Ovary (tissue), 3 donors: Measurements from ENCODE around the gene ZCRB1.

Experiments used
- EP300 ChIP-seq: sonication (generic); formaldehyde crosslinking; IDR thresholded peaks from one replicate; pipeline ENCODE4 v1.6.1; 2017; ENCODE audit warnings: antibody characterized with exemption
- POLR2A ChIP-seq: fragments of 450-650 bp; IDR thresholded peaks from one replicate; pipeline ENCODE4 v1.6.1; 2017; ENCODE audit warnings: antibody characterized with exemption, mild to moderate bottlenecking, moderate library complexity
- TF ChIP-seq, protein P1 (sequence below), 3 donors: fragments of 450-650 bp in 2 of 3; fragments of 200-600 bp in 1 of 3; IDR thresholded peaks; one replicate each; pipeline versions ENCODE4 v1.5.1 to v1.8.0; 2016 to 2022; ENCODE audit warnings: antibody characterized with exemption in 3 of 3, mild to moderate bottlenecking in 1 of 3
- donor health status: DM: no; HTN: no; CAD: no.

DNA sequence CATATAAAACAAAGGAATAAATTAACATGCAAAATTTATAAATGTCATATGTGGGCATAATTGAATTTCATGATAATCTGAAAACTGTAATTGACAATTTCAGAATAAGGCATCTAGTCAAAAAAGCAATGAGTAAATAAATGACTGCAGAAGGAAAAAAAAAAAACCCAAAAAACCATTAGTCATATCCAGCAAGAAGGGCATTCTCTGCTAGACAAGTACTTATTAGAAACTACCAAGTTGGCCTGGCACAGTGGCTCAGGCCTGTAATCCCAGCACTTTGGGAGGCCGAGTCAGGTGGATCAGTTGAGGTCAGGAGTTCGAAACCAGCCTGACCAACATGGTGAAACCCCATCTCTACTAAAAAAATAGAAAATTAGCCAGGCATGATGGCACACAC lies 17.5 kb downstream of the ZCRB1 start:
- TF ChIP-seq POLR2A (no peak), EP300 (no peak)
- TF ChIP-seq, protein P1, sequence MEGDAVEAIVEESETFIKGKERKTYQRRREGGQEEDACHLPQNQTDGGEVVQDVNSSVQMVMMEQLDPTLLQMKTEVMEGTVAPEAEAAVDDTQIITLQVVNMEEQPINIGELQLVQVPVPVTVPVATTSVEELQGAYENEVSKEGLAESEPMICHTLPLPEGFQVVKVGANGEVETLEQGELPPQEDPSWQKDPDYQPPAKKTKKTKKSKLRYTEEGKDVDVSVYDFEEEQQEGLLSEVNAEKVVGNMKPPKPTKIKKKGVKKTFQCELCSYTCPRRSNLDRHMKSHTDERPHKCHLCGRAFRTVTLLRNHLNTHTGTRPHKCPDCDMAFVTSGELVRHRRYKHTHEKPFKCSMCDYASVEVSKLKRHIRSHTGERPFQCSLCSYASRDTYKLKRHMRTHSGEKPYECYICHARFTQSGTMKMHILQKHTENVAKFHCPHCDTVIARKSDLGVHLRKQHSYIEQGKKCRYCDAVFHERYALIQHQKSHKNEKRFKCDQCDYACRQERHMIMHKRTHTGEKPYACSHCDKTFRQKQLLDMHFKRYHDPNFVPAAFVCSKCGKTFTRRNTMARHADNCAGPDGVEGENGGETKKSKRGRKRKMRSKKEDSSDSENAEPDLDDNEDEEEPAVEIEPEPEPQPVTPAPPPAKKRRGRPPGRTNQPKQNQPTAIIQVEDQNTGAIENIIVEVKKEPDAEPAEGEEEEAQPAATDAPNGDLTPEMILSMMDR (IDR thresholded peaks at IDR 0.05), result no peak
